Spinal cord (tissue), 10 donors: ENCODE data around the gene MSI2. TPM values are rescaled to one million over a fixed set of nuclear protein-coding genes. Genes with fewer than 3 reads are reported as not detected.

Experiments used
- DNase-seq, 6 donors: peaks; one replicate each; pipeline versions ENCODE4 v3.0.0 to v3.0.0-alpha.2; 2013 to 2015; ENCODE audit warnings: low spot score in 6 of 6, low read depth in 4 of 6
- H3K27ac ChIP-seq: one replicate; pipeline ENCODE4 v1.5.1; 2013; ENCODE audit warnings: low read depth, low read length, control low read depth
- H3K27me3 ChIP-seq: one replicate; pipeline ENCODE4 v1.6.1; 2013; ENCODE audit warnings: low read length; ENCODE audit not compliant: control insufficient read depth, insufficient read depth
- H3K36me3 ChIP-seq: one replicate; pipeline ENCODE4 v1.6.1; 2013; ENCODE audit warnings: low read length; ENCODE audit not compliant: control insufficient read depth, insufficient read depth
- H3K4me1 ChIP-seq: one replicate; pipeline ENCODE4 v1.6.1; 2013; ENCODE audit warnings: low read length; ENCODE audit not compliant: control insufficient read depth, insufficient read depth
- H3K4me3 ChIP-seq: one replicate; pipeline ENCODE4 v1.5.1; 2013; ENCODE audit warnings: low read depth, low read length, control low read depth
- H3K9me3 ChIP-seq: one replicate; pipeline ENCODE4 v1.6.1; 2013; ENCODE audit warnings: low read length; ENCODE audit not compliant: control insufficient read depth, insufficient read depth
- WGBS: methylation state at CpG from one replicate; pipeline ENCODE4 v1.1.5; 2013; ENCODE audit warnings: missing lambda C conversion rate; ENCODE audit not compliant: insufficient coverage; 5-methylcytosine and 5-hydroxymethylcytosine counted together
- polyA plus RNA-seq, 2 donors: library from polyadenylated mRNA; unstranded; fragments of 120-200 nt; gene quantifications; one replicate each; pipeline ENCODE4 v1.2.1, GENCODE V29; 2013; ENCODE audit not compliant: insufficient read length in 2 of 2
- total RNA-seq, 2 donors: library from RNA; depleted of rRNA in 1 of 2; stranded (reverse); fragments of 120-200 nt in 1 of 2; fragments of >200 nt in 1 of 2; gene quantifications; one replicate each; pipeline versions ENCODE4 v1.2.3 to v1.2.4, GENCODE V29; 2013 to 2014
- donor health status: healthy.

MSI2 gene
- total and polyA plus RNA-seq, 4 donors, result 92.8 to 167 (median 109) TPM

GRCh38 chr17:57340160-57340981 is 84.0 kb downstream of the MSI2 start:
- peaks cover 47% of the 10 kb centered on the region for H3K4me1 ChIP-seq
- DNase-seq, result no peak
- H3K27me3 ChIP-seq, result no peaks in the 10 kb centered on the region
- H3K9me3 ChIP-seq, result no peaks in the 10 kb centered on the region
- WGBS, result 80% methylated on average over 7 of the region's 8 CpGs
- H3K36me3 ChIP-seq, result peaks cover 3% of the 10 kb centered on the region
- no peak overlapping the region for H3K4me3 ChIP-seq
- peak overlapping the region; percentile 31 for H3K27ac ChIP-seq

- H3K27me3 ChIP-seq, result no peaks in the 10 kb centered on the region
- H3K9me3 ChIP-seq, result no peaks in the 10 kb centered on the region
- peaks cover 5% of the 10 kb centered on the region for H3K36me3 ChIP-seq
- H3K4me3 ChIP-seq, result no peak overlapping the region
- H3K27ac ChIP-seq, result peak overlapping the region; percentile 31
- peaks cover 44% of the 10 kb centered on the region for H3K4me1 ChIP-seq
- whole genome bisulfite sequencing, result 42% methylated on average over 3 of the region's 9 CpGs
- DNase-seq, result peak in 2 of 6 donors; percentile 39 to 69
Observed at GRCh38 chr17:57341611-57342540, 85.6 kb downstream of the MSI2 start.

- 67% methylated on average over 1 of the region's 4 CpGs for WGBS
- no peak for DNase-seq
- Histone ChIP-seq H3K4me3 (no peak overlapping the region), H3K4me1 (peaks cover 34% of the 10 kb centered on the region), H3K9me3 (no peaks in the 10 kb centered on the region), H3K27me3 (no peaks in the 10 kb centered on the region), H3K36me3 (peaks cover 10% of the 10 kb centered on the region), H3K27ac (no peak overlapping the region)
Observed at GRCh38 chr17:57342963-57343589, 86.8 kb downstream of the MSI2 start.

- Histone ChIP-seq H3K9me3 (no peaks in the 10 kb centered on the region), H3K4me3 (no peak overlapping the region), H3K4me1 (peaks cover 27% of the 10 kb centered on the region), H3K27me3 (no peaks in the 10 kb centered on the region), H3K36me3 (peaks cover 15% of the 10 kb centered on the region), H3K27ac (no peak overlapping the region)
- no peak for DNase-seq
- WGBS, result 90% methylated on average over 3 of the region's 5 CpGs
Observed at GRCh38 chr17:57343717-57344116, 87.4 kb downstream of the MSI2 start.

- H3K27ac ChIP-seq, result no peak overlapping the region
- peaks cover 17% of the 10 kb centered on the region for H3K36me3 ChIP-seq
- H3K9me3 ChIP-seq, result no peaks in the 10 kb centered on the region
- H3K4me1 ChIP-seq, result peaks cover 22% of the 10 kb centered on the region
- H3K4me3 ChIP-seq, result no peak overlapping the region
- H3K27me3 ChIP-seq, result no peaks in the 10 kb centered on the region
- WGBS, result no CpG with 5 or more reads among the region's 4 CpGs
- DNase-seq, result no peak
Observed at GRCh38 chr17:57344261-57344660, 87.9 kb downstream of the MSI2 start.

- Histone ChIP-seq H3K9me3 (no peaks in the 10 kb centered on the region), H3K36me3 (peaks cover 26% of the 10 kb centered on the region), H3K27ac (no peak overlapping the region), H3K4me1 (peaks cover 7% of the 10 kb centered on the region), H3K4me3 (no peak overlapping the region), H3K27me3 (no peaks in the 10 kb centered on the region)
- no CpG with 5 or more reads among the region's 3 CpGs for WGBS
- peak in 1 of 6 donors; percentile 44 for DNase-seq
Observed at GRCh38 chr17:57349541-57350247, 93.4 kb downstream of the MSI2 start.

GRCh38 chr17:57350266-57350665 is 93.9 kb downstream of the MSI2 start:
- Histone ChIP-seq H3K27ac (peak overlapping the region; percentile 25), H3K36me3 (peaks cover 26% of the 10 kb centered on the region), H3K4me3 (no peak overlapping the region), H3K4me1 (peaks cover 11% of the 10 kb centered on the region), H3K9me3 (no peaks in the 10 kb centered on the region), H3K27me3 (no peaks in the 10 kb centered on the region)
- DNase-seq, result peak in 1 of 6 donors; percentile 74
- 76% methylated on average over 5 of the region's 6 CpGs for WGBS

GRCh38 chr17:57352665-57353175 is 96.4 kb downstream of the MSI2 start:
- Histone ChIP-seq H3K36me3 (peaks cover 23% of the 10 kb centered on the region), H3K27me3 (no peaks in the 10 kb centered on the region), H3K4me3 (no peak overlapping the region), H3K9me3 (no peaks in the 10 kb centered on the region), H3K27ac (no peak overlapping the region), H3K4me1 (peaks cover 31% of the 10 kb centered on the region)
- WGBS, result 100% methylated on average over 1 of the region's 5 CpGs
- no peak for DNase-seq

- no peak for DNase-seq
- H3K27me3 ChIP-seq, result no peaks in the 10 kb centered on the region
- no peak overlapping the region for H3K27ac ChIP-seq
- peaks cover 45% of the 10 kb centered on the region for H3K4me1 ChIP-seq
- H3K9me3 ChIP-seq, result no peaks in the 10 kb centered on the region
- no peak overlapping the region for H3K4me3 ChIP-seq
- WGBS, result 89% methylated on average over 2 of the region's 2 CpGs
- H3K36me3 ChIP-seq, result peaks cover 11% of the 10 kb centered on the region
Observed at GRCh38 chr17:57354673-57355072, 98.3 kb downstream of the MSI2 start.
